A549 (cell line): ENCODE data around the gene C2CD4C.

Experiments used
- CEBPB ChIP-seq, 2 experiments: fragments of >200 bp in 1 of 2; sonication (Bioruptor Twin) in 1 of 2; formaldehyde crosslinking in 1 of 2; IDR thresholded peaks; 2 replicates each; pipeline ENCODE4 v1.6.1; 2012 to 2016
- CTCF ChIP-seq: fragments of >200 bp; sonication (Bioruptor Twin); formaldehyde crosslinking; IDR thresholded peaks from 3 replicates; pipeline ENCODE4 v1.5.1; 2016
- JUN ChIP-seq, 2 experiments: fragments of >200 bp; sonication (Bioruptor Twin); formaldehyde crosslinking; IDR thresholded peaks; 2 replicates in 1 of 2; 3 replicates in 1 of 2; pipeline ENCODE4 v1.6.1; 2016 to 2017
- NFE2L2 ChIP-seq: fragments of 150-350 bp; conservative IDR thresholded peaks from 2 replicates; pipeline ENCODE4 v1.6.1; 2014; ENCODE audit warnings: low read length

DNA sequence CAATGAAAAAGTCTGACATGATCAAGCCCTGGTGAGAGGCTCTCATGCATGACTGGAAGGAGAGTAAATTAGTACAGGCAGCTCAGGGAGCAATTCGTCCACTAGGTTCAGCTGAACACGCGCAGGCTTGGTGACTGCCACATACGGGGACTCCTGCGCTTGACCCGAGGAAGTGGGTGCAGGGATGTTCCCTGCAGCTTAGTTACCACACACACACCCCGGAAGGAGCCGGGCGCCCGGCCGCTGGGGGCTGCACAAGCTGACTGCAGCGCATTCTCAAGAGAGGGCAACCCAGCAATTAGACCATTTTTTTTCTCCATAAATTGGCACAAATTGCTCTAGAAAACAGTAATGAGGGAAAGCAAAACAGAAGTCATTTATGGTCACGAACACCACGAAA lies 41.4 kb downstream of the C2CD4C start:
- no peak for TF ChIP-seq CTCF
- TF ChIP-seq CEBPB (IDR thresholded peaks at IDR 0.05): no peak
- TF ChIP-seq NFE2L2: no peak
- no peak for TF ChIP-seq JUN (IDR thresholded peaks at IDR 0.05)
